Heart left ventricle (tissue), 16 donors: ENCODE results near the gene SNX17. TPM values are rescaled to one million over a fixed set of nuclear protein-coding genes. Genes with fewer than 3 reads are reported as not detected.

Source experiments
- ATAC-seq, 4 donors: fragments of 200-7000 bp; cut with Tn5 transposase; one replicate each; pipeline ENCODE4 v1.9.1; 2020 to 2022; ENCODE audit warnings: moderate library complexity in 4 of 4, mild to moderate bottlenecking in 3 of 4, moderate number of reproducible peaks in 1 of 4
- DNase-seq, 5 donors: peaks; one replicate each; pipeline ENCODE4 v3.0.0-alpha.2; 2020
- H3K27ac ChIP-seq, 12 donors: fragments of 200-600 bp; sonication (generic) in 4 of 12; one replicate each; pipeline versions ENCODE4 v1.5.0 to v1.8.0; 2016 to 2022; ENCODE audit warnings: mild to moderate bottlenecking in 2 of 12
- H3K27me3 ChIP-seq, 9 donors: fragments of 200-600 bp; sonication (generic) in 2 of 9; one replicate each; pipeline versions ENCODE4 v1.5.1 to v1.8.0; 2016 to 2022; ENCODE audit warnings: mild to moderate bottlenecking in 3 of 9
- H3K36me3 ChIP-seq, 9 donors: fragments of 200-600 bp; sonication (generic) in 2 of 9; one replicate each; pipeline versions ENCODE4 v1.5.0 to v1.8.0; 2018 to 2022; ENCODE audit warnings: mild to moderate bottlenecking in 2 of 9
- H3K4me1 ChIP-seq, 12 donors: fragments of 200-600 bp; sonication (generic) in 4 of 12; one replicate each; pipeline versions ENCODE4 v1.5.0 to v1.8.0; 2016 to 2022; ENCODE audit warnings: mild to moderate bottlenecking in 3 of 12
- H3K4me3 ChIP-seq, 12 donors: fragments of 200-600 bp; sonication (generic) in 4 of 12; one replicate each; pipeline versions ENCODE4 v1.5.0 to v1.8.0; 2017 to 2022; ENCODE audit warnings: mild to moderate bottlenecking in 9 of 12, moderate library complexity in 4 of 12
- H3K9me3 ChIP-seq, 12 donors: fragments of 200-600 bp; sonication (generic) in 4 of 12; one replicate each; pipeline versions ENCODE4 v1.5.0 to v1.8.0; 2016 to 2022; ENCODE audit warnings: mild to moderate bottlenecking in 1 of 12
- CTCF ChIP-seq, 12 donors: fragments of 200-600 bp; sonication (generic) in 4 of 12; IDR thresholded peaks; one replicate each; pipeline versions ENCODE4 v1.5.0 to v1.8.0; 2018 to 2022; ENCODE audit warnings: antibody characterized with exemption in 12 of 12, mild to moderate bottlenecking in 5 of 12
- POLR2A ChIP-seq, 2 donors: fragments of 450-650 bp; IDR thresholded peaks; one replicate each; pipeline ENCODE4 v1.6.1; 2017; ENCODE audit warnings: antibody characterized with exemption in 2 of 2, mild to moderate bottlenecking in 2 of 2, moderate library complexity in 2 of 2
- WGBS, 4 donors: extraction: QIAGEN DNeasy Blood & Tissue Kit in 2 of 4; methylation state at CpG; one replicate each; pipeline versions ENCODE4 v1.1.5 to v1.1.7; 2013 to 2018; 5-methylcytosine and 5-hydroxymethylcytosine counted together
- intact Hi-C, 10 donors: fragments of 100-400 bp; cut with DNase I; formaldehyde crosslinking; loops; one replicate each; pipeline versions ENCODE4 v1.11.1 to v1.14.2; 2022
- polyA plus RNA-seq, 2 donors: library from polyadenylated mRNA; stranded (reverse); fragments of 200-250 nt; gene quantifications; one replicate each; pipeline ENCODE4 v1.2.3, GENCODE V29; 2013
- total RNA-seq, 9 donors: library from RNA; depleted of rRNA in 2 of 9; stranded (reverse); fragments of >200 nt in 2 of 9; fragmentation: NEBNext Ultra II Directional in 3 of 9; extraction: Animal tissue kit (Norgen Biotek cat#: 25700) in 3 of 9; gene quantifications; one replicate each; pipeline versions ENCODE4 v1.1.0 to v1.2.4, GENCODE V29; 2016 to 2023
- donor health status: ischemic (EF 13 %, LVEDD 7.1; RV severe dilation, severe dysfunction).
- donor health status: healthy with polysubstance abuse.
- donor health status: DM: no; HTN: yes; CAD: no.
- donor health status: DM: no; HTN: no; CAD: no.
- donor health status: ischemic (EF 25% LVEDD 6.9; RV normal size, moderate dysfunction).
- donor health status: ischemic (EF 25% LVEDD 5.7; RV mildly dilated, moderate dysfunction).
- donor health status: healthy.
- donor health status: DM: yes; HTN: yes; CAD: no.
- donor health status: ischemic (EF 35%, LVEDD 5.7; RV mildly dilated, moderate dysfunction).
- donor health status: nonischemic (EF 11% LVEDD 7.7; RV severe dilation, severe dysfunction).
- donor health status: DM: yes; HTN: yes; CAD: no.
- donor health status: PGD.
- donor health status: ischemic (EF 29% LVEDD 5.4; RV normal size, mild dysfunction).
- donor health status: nonischemic (EF 23%, LVEDD 6.1; RV moderate dilation, normal function).

Gene SNX17
- total and polyA plus RNA-seq, 11 donors: 39.2 to 106 (median 77.2) TPM

GRCh38 chr2:27379836-27380625 is 9.6 kb downstream of the SNX17 start:
- H3K27me3 ChIP-seq: no peaks in the 10 kb centered on the region
- peak overlapping the region; percentile 53 to 96 (median 89) for H3K27ac ChIP-seq
- ATAC-seq (peak in 2 of 4 donors; percentile 12 to 15), DNase-seq (peak; percentile 77 to 89 (median 83))
- H3K9me3 ChIP-seq: no peaks in the 10 kb centered on the region
- 0 to 1% (median 0%) methylated on average over 20 to 35 of the region's 35 CpGs for WGBS, 4 donors
- H3K36me3 ChIP-seq: peaks cover 3 to 77% (median 68%) of the 10 kb centered on the region in 9 donors
- intact Hi-C loops: loop anchor here in 1 of 10 donors (1.0 kb wide), 1 partner anchor 10 kb away; the partner anchor contains the start of genes EIF2B4 and SNX17
- H3K4me3 ChIP-seq: peak overlapping the region; percentile 32 to 82 (median 73)
- no peak for TF ChIP-seq CTCF (IDR thresholded peaks at IDR 0.05)
- TF ChIP-seq POLR2A (IDR thresholded peaks at IDR 0.05): no peak
- H3K4me1 ChIP-seq: peaks cover 0 to 36% (median 16%) of the 10 kb centered on the region in 12 donors

GRCh38 chr2:27380626-27381545 is 10.5 kb downstream of the SNX17 start, which contains the start of gene ZNF513:
Gene ZNF513, minus strand, starts transcription at chr2:27380734. Its CDS starts 208 bp downstream, at chr2:27380526.
- Histone ChIP-seq H3K27me3 (no peaks in the 10 kb centered on the region), H3K36me3 (peaks cover 3 to 77% (median 67%) of the 10 kb centered on the region in 9 donors), H3K27ac (peak within 1 kb of the TSS; percentile 79 to 96 (median 89)), H3K4me1 (peaks cover 0 to 36% (median 16%) of the 10 kb centered on the region in 12 donors), H3K4me3 (peak within 1 kb of the TSS; percentile 32 to 82 (median 73)), H3K9me3 (no peaks in the 10 kb centered on the region)
- peak; percentile 97 to 99 (median 98) for DNase-seq
- ATAC-seq: peak; percentile 90 to 97 (median 91)
- TF ChIP-seq POLR2A (IDR thresholded peaks at IDR 0.05): peak in 1 of 2 donors; percentile 69
- TF ChIP-seq CTCF (IDR thresholded peaks at IDR 0.05): no peak
- intact Hi-C loops: loop anchor here in 1 of 10 donors (1.0 kb wide), 1 partner anchor 11 kb away; the partner anchor contains the start of genes EIF2B4 and SNX17
- WGBS, 4 donors: 11 to 24% (median 18%) methylated on average over 37 to 67 of the region's 67 CpGs

GRCh38 chr2:27381577-27382181 is 11.3 kb downstream of the SNX17 start:
- WGBS, 4 donors: 86 to 91% (median 90%) methylated on average over 10 of the region's 10 CpGs
- intact Hi-C loops: no loop called here
- H3K36me3 ChIP-seq: peaks cover 3 to 75% (median 65%) of the 10 kb centered on the region in 9 donors
- TF ChIP-seq POLR2A (IDR thresholded peaks at IDR 0.05): no peak
- no peak for TF ChIP-seq CTCF (IDR thresholded peaks at IDR 0.05)
- H3K27me3 ChIP-seq: no peaks in the 10 kb centered on the region
- peaks cover 0 to 36% (median 16%) of the 10 kb centered on the region in 12 donors for H3K4me1 ChIP-seq
- peak overlapping the region in 6 of 12 donors; percentile 68 to 79 (median 73) for H3K4me3 ChIP-seq
- peak overlapping the region in 10 of 12 donors; percentile 84 to 96 (median 90) for H3K27ac ChIP-seq
- no peak for DNase-seq
- no peak for ATAC-seq
- no peaks in the 10 kb centered on the region for H3K9me3 ChIP-seq
